Activated CD4-positive, alpha-beta T cell treated with anti-CD3 and anti-CD28 coated beads for 24 hours (primary cell): ENCODE data around the gene SUSD1.
"Not testable (repeated sequence)": the region's sequence is repeated elsewhere in the genome, so short reads cannot be mapped to it uniquely, and the experiment has no call there.

Experiments
- DNase-seq, 2 donors: peaks; one replicate each; pipeline ENCODE4 v3.0.0-alpha.2; 2020; ENCODE audit warnings: low read depth in 2 of 2

The SUSD1 gene

GRCh38 chr9:112173489-112174221 is 1.4 kb downstream of the SUSD1 start:
- no peak for DNase-seq

DNA sequence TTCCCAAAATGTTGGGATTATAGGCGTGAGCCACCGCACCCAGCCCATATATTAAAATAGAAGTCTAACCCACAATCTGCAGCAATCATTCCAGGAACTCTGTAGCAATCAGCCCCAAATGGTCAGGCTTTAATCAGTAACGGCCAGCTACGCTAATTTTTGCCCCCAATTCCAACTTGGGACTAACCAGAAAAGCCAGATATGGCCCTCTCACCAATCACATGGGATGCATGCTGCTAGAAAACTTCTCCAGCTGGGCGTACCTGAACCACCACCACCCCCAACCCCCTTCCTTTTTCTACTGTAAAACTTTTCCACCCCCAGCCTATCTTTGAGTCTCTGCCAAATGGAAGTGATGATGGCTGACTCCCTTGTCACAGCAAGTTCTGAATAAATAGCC is 4.1 kb downstream of the SUSD1 start:
- no peak for DNase-seq

- DNase-seq: no peak
Measured at GRCh38 chr9:112170235-112170634, 4.9 kb downstream of the SUSD1 start.

DNA sequence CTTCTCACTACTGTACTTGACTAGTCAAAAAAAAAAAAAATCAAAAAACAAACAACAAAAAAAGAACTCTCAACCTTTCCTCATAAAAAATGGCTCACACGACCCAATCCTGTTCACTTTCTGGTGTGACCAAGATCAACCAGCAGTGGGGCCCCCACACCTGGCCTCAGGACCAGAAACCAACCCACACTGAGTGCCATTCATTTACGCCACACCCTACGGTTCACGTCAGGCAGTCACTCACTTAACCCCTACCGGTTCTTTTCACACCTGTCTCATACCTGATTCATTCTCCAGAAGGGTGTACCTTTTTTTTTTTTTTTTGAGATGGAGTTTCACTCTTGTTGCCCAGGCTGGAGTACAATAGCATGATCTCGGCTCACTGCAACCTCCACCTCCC is 5.7 kb downstream of the SUSD1 start:
- DNase-seq: no peak

DNA sequence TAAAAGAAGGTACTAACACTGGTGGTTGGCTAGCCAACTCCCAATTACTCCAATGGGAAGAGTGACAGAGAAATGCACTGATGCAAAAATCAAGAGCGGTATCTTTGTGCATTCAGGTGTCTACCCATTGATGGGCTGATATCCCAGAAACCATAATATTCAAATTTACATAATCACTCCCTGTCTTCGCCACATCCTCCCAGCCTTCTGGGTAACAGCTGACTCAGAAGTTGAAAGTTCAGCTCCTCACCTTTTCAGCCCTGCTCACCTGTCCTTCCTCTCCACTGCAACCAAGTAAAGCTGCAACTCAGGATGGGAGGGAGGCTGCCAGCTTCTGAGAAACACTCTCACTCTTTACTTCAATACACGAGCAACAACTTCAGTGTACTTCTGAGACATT is 6.9 kb downstream of the SUSD1 start:
- no peak for DNase-seq

DNA sequence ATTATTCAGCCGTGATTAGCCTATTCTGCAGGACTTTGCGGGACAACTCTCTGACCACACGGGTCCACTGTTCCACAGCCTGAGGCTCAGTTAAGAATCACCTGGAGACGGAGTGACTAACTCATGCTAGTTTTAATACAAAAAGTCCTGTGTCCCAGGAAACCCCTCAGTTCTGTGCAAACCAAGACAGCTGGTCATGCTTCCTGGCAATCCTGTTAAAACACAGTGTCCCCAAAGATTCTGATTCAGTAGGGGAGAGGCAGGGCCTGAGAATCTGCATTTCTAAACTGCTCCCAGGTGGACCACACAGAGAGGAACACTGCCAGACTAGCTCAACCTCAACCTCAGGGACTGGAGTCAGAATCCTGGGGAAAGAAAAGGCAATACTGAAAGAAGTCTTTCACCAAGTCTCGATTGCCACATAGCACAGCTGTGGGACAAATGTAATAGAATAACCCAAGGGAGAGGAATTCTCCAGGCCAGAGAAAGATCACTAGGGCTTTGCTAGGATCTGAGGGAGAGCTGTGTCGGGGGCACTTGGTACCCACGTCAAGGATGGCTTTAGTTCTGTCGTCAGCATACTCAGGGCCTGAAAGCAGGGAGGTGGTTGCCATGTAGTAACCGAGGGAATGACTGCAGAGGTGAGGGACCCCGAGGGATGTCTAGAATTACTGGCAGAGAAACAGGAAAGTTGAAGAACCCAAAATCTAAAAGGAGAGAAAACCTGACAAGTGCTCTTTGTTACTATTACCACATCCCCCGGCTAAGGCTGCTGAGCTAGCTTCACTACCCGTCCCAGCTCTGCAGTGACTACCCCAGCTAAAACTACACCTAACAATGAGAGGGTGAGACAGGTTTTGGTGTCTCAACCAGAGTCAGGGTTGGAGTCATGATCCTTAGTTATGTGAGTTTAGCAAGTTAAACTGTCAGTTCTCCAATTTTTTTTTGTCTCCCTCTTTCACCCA is 8.6 kb downstream of the SUSD1 start:
- no peak for DNase-seq

DNA sequence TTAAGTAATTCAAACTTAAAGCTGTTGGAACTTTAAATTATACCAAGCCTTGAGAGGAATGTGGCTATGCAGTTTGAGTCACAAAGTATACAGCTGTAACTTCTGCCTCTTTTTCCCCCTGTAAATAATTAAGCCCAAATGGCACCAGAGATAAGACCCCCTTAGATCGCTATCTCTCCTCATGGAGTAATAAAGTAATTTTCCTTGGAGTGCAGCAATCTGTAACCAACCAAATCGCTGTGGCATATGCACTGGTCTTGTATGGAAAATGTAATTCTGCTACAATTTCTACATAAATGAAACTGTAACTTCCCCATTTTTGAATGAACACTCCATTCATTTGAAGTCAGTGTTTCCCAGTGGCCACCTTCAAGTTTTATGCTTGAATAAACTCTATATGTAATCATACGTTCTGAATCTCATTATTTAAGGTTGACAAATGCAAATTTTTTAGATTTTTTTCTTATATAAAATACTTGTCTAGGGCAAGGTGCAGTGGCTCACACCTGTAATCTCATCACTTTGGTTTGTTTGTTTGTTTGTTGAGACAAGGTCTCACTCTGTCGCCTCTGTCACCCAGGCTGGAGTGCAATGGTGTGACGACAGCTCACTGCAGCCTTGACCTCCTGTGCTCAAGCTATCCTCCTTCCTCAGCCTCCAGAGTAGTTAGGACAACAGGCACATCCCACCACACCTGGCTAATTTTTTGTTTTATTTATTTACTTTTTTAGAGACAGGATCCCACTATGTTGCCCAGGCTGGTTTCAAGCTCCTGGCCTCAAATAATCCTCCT is 12.3 kb downstream of the SUSD1 start:
- DNase-seq: no peak

GRCh38 chr9:112159781-112160180 is 15.3 kb downstream of the SUSD1 start:
- no peak for DNase-seq

- DNase-seq: no peak
Measured at GRCh38 chr9:112158656-112159367, 16.3 kb downstream of the SUSD1 start.

- no peak for DNase-seq
Measured at GRCh38 chr9:112157961-112158360, 17.1 kb downstream of the SUSD1 start.

GRCh38 chr9:112157087-112157486 is 18.0 kb downstream of the SUSD1 start:
- DNase-seq: no peak

DNA sequence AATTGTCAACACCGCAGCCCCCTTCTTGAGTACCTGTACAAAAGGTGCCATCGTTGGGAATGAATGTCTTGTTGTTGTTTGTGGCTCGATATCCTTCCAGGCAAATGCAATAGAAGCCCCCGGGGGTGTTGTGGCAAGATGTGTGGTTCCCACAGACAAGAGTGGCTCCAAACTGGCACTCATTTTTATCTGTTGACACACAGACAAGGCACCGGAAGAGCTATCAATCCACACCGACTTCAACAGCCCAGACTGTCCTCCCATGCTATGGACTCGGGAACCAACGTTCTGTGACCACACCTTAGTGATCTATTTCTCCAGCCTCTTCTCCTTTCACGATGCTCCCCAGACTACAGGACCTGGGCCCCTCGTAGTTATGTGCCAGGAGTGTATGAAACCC is 25.9 kb downstream of the SUSD1 start:
- no peak for DNase-seq

GRCh38 chr9:112145886-112146285 is 29.2 kb downstream of the SUSD1 start:
- no peak for DNase-seq

- no peak for DNase-seq
Measured at GRCh38 chr9:112144807-112145206, 30.3 kb downstream of the SUSD1 start.

DNA sequence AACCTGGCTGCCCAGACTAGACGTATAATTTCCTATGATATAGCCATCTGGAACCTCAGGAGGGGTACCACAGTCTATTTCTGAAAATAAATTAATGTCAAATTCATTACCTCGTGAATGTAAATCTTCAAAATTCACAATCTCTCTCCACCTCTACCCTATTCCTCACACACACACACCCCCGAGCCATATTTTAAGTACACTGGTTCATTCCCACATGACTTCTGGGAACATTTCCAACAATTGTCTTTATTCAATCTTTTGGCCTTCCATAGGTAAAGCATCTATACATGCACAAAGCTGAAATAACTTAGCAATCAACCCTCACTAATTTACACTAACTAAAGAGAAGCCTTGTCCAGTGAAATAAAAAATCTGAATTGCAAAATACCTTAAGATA is 32.7 kb downstream of the SUSD1 start:
- DNase-seq: no peak

DNA sequence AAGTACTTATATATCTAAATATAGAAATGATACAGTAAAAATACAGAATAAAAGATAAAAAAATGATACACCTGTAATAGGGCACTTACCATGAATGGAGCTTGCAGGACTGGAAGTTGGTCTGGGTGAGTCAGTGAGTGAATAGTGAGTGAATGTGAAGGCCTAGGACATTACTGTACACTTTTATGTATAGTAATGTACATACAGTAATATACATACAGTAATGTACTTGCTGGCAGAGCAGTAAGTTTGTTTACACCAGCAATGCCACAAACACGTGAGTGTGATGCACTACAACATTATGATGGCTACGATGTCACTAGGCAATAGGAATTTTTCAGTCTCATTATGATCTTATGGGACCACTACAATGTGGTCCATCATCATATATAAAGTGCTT is 34.2 kb downstream of the SUSD1 start:
- DNase-seq: no peak

GRCh38 chr9:112137066-112137465 is 38.0 kb downstream of the SUSD1 start:
- DNase-seq: no peak

GRCh38 chr9:112135706-112136105 is 39.4 kb downstream of the SUSD1 start:
- DNase-seq: no peak

DNA sequence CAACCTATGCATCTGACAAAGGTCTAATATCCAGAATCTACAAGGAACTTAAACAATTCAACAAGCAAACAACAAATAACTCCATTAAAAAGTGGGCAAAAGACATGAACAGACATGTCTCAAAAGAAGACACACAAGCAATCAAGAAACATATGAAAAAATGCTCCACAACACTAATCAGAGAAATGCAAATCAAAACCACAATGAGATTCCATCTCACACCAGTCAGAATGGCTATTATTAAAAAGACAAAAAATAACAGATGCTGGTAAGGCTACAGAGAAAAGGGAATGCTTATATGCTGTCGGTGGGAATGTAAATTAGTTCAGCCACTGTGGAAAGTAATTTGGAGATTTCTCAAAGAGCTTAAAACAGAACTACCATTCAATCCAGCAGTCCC is 41.3 kb downstream of the SUSD1 start:
- not testable (repeated sequence) for DNase-seq

DNA sequence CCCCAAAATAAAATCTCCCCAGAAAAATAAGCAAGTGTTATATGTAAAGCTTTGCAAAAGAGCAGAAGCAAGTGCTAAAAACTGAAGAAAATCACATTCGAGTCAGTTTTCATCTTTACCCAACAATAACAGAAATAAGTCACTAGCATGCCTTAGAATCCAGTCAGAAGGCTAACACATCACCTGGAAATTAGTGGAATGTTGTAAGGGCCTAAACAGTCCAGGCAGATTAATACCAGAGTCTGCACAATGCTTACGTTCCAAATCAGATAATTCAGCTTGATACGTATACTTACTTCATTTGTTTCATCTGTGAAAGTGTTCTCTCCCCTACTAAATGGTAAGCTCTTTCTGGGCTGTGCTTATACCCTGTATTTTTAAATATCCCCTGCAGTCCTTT is 42.7 kb downstream of the SUSD1 start:
- DNase-seq: no peak

DNA sequence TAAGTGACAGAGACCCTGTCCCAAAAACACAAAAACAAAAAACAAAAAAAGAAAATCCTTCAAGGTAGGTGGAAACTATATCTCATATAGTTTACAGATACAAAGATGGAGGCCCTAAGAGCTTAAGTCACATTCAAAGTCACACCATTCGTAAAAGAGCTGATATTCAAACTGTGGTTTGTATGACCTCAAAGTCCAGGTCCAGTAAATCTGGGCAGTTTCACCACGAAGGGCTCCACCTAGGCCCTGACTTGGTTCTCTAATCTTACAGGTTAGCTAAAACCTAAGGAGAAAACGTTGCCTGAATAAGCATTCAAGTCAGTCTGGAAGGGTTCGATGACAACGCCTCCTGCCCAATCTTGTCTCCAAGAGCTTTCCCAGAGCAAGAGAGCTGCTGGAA is 44.1 kb downstream of the SUSD1 start:
- no peak for DNase-seq

DNA sequence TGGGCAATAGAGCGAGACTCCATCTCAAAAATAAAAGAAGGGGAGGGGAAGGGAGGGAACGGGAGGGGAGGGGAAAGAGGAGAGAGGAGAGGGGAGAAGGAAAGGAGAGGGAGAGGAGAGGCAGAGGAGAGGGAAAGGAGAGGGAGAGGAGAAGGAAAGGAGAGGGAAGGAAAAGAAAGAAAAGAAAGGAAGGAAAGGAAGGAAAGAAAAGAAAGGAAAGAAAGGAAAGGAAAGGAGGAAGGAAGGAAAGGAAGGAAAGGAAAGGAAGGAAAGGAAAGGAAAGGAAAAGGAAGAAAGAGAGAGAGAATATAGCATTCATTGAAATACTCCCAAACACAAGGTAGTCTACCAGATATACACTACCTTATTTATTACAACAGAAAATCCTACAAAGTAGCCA is 44.8 kb downstream of the SUSD1 start:
- no peak for DNase-seq
